Gastrocnemius medialis (tissue), 4 donors: Measurements from ENCODE around the gene CHST8.

Experiments used
- POLR2A ChIP-seq, 2 donors: fragments of 450-650 bp; IDR thresholded peaks; one replicate each; pipeline ENCODE4 v1.6.1; 2017; ENCODE audit warnings: antibody characterized with exemption in 2 of 2, mild to moderate bottlenecking in 2 of 2, moderate library complexity in 2 of 2
- TF ChIP-seq, protein P1 (sequence below), 5 experiments: fragments of 450-650 bp in 3 of 5; fragments of 200-600 bp in 2 of 5; sonication (generic) in 2 of 5; IDR thresholded peaks in 4 of 5; conservative IDR thresholded peaks in 1 of 5; 1 replicate in 4 of 5; 2 replicates in 1 of 5; pipeline ENCODE4 v1.5.1; 2016 to 2019; ENCODE audit warnings: antibody characterized with exemption in 5 of 5, mild to moderate bottlenecking in 3 of 5, moderate library complexity in 3 of 5

DNA sequence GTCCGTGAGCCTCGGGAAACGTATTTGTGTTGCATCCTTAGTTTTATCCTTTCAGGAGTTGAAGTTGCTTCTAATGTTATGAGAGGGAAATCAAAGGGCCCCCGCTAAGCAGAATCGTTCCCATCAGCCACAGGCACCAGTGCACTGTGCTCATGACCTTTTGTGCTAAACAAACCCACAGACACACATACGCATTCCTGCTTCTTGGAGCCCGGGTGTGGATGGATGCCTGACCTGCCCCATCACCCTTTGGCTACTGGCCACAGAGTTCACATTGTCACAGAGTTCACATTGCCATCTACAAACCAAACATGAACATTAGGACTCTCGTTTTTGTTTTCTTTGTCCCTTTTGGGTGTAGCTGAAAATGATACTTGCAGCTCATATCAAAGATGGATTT lies 47.2 kb downstream of the CHST8 start:
- TF ChIP-seq, protein P1, sequence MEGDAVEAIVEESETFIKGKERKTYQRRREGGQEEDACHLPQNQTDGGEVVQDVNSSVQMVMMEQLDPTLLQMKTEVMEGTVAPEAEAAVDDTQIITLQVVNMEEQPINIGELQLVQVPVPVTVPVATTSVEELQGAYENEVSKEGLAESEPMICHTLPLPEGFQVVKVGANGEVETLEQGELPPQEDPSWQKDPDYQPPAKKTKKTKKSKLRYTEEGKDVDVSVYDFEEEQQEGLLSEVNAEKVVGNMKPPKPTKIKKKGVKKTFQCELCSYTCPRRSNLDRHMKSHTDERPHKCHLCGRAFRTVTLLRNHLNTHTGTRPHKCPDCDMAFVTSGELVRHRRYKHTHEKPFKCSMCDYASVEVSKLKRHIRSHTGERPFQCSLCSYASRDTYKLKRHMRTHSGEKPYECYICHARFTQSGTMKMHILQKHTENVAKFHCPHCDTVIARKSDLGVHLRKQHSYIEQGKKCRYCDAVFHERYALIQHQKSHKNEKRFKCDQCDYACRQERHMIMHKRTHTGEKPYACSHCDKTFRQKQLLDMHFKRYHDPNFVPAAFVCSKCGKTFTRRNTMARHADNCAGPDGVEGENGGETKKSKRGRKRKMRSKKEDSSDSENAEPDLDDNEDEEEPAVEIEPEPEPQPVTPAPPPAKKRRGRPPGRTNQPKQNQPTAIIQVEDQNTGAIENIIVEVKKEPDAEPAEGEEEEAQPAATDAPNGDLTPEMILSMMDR (IDR thresholded peaks at IDR 0.05 in 4 of 5, conservative IDR thresholded peaks at IDR 0.05 in 1 of 5) = no peak
- TF ChIP-seq POLR2A (IDR thresholded peaks at IDR 0.05) = no peak
